Left lung (tissue), 10 donors: Measurements from ENCODE around the gene PKN1. TPM values are rescaled to one million over a fixed set of nuclear protein-coding genes. Genes with fewer than 3 reads are reported as not detected.
"Not testable (repeated sequence)": the region's sequence is repeated elsewhere in the genome, so short reads cannot be mapped to it uniquely, and the experiment has no call there.

Experiments used
- ATAC-seq: fragments of 200-7000 bp; cut with Tn5 transposase; one replicate; pipeline ENCODE4 v1.9.1; 2020; ENCODE audit warnings: moderate library complexity
- DNase-seq, 4 donors: peaks; one replicate each; pipeline ENCODE4 v3.0.0-alpha.2; 2013 to 2020
- H3K27ac ChIP-seq, 2 donors: fragments of 200-600 bp; sonication (generic) in 1 of 2; one replicate each; pipeline versions ENCODE4 v1.5.0 to v1.8.0; 2020 to 2021
- H3K27me3 ChIP-seq, 2 donors: fragments of 200-600 bp; sonication (generic) in 1 of 2; one replicate each; pipeline versions ENCODE4 v1.5.0 to v1.8.0; 2020 to 2021
- H3K36me3 ChIP-seq, 2 donors: fragments of 200-600 bp; sonication (generic) in 1 of 2; one replicate each; pipeline versions ENCODE4 v1.5.0 to v1.8.0; 2020 to 2021
- H3K4me1 ChIP-seq, 2 donors: fragments of 200-600 bp; one replicate each; pipeline ENCODE4 v1.8.0; 2021
- H3K4me3 ChIP-seq, 2 donors: fragments of 200-600 bp; sonication (generic) in 1 of 2; one replicate each; pipeline versions ENCODE4 v1.5.0 to v1.8.0; 2020 to 2021; ENCODE audit warnings: mild to moderate bottlenecking in 1 of 2
- H3K9me3 ChIP-seq, 2 donors: fragments of 200-600 bp; sonication (generic) in 1 of 2; one replicate each; pipeline versions ENCODE4 v1.5.0 to v1.8.0; 2020 to 2021
- CTCF ChIP-seq, 2 donors: fragments of 200-600 bp; sonication (generic) in 1 of 2; IDR thresholded peaks; one replicate each; pipeline versions ENCODE4 v1.5.0 to v1.8.0; 2021; ENCODE audit warnings: antibody characterized with exemption in 2 of 2
- intact Hi-C, 2 donors: fragments of 100-400 bp; cut with DNase I; formaldehyde crosslinking; loops; one replicate each; pipeline versions ENCODE4 v1.11.2 to v1.14.2; 2022
- polyA plus RNA-seq, 6 donors: library from polyadenylated mRNA; unstranded; fragments of 120-200 nt; gene quantifications; one replicate each; pipeline ENCODE4 v1.2.1, GENCODE V29; 2013; ENCODE audit not compliant: insufficient read length in 6 of 6
- total RNA-seq, 2 donors: library from RNA; stranded (reverse); fragmentation: NEBNext Ultra II Directional; extraction: Animal tissue kit (Norgen Biotek cat#: 25700); gene quantifications; one replicate each; pipeline ENCODE4 v1.2.1, GENCODE V29; 2021
- donor health status: DM: no; HTN: yes; CAD: no.
- donor health status: DM: no; HTN: no; CAD: no.

PKN1 gene
- total and polyA plus RNA-seq, 8 donors, result 91.9 to 190 (median 101) TPM

DNA sequence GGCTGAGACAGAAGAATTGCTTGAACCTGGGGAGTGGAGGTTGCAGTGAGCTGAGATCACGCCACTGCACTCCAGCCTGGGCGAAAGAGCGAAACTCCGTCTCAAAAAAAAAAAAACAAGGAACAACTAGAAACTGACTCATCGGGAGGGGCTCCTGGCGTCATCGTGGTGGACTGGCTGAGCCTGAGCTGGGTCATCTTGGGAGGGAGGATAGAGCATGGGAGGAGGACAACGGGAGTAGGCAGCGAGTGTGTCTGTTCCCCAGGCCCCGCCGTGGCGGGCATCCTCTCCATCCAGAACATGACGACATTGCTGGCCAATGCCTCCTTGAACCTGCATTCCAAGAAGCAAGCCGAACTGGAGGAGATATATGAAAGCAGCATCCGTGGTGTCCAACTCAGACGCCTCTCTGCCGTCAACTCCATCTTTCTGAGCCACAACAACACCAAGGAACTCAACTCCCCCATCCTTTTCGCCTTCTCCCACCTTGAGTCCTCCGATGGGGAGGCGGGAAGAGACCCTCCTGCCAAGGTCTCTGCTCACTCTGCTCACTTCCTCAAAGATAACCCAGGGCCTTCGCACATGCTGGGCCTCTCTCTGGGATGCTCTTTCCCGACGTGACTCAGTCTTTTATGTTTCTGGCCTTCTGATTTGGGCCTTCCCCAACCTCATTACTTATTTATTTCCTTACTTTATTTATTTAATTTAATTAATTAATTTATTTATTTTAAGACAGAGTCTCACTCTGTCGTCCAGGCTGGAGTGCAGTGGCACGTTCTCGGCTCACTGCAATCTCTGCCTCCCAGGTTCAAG lies 30.6 kb upstream of the PKN1 start:
- intact Hi-C loops, result no loop called here
- peaks cover 0 to 98% of the 10 kb centered on the region in 2 donors for H3K36me3 ChIP-seq
- ATAC-seq, result peak; percentile 14

GRCh38 chr19:14403145-14403930 lies 29.8 kb upstream of the PKN1 start:
- ATAC-seq, intact Hi-C loops: not testable (repeated sequence)

More for the DNA sequence above, 30.6 kb upstream of the PKN1 start:
- H3K27ac ChIP-seq, result peak overlapping the region in 1 of 2 donors; percentile 66
- H3K4me1 ChIP-seq, result peaks cover 5 to 31% of the 10 kb centered on the region in 2 donors
- no peak overlapping the region for H3K4me3 ChIP-seq
- H3K9me3 ChIP-seq, result no peaks in the 10 kb centered on the region
- DNase-seq, result peak in 1 of 4 donors; percentile 69
- H3K27me3 ChIP-seq, result no peaks in the 10 kb centered on the region
- TF ChIP-seq CTCF (IDR thresholded peaks at IDR 0.05), result no peak

GRCh38 chr19:14404312-14404711 lies 28.8 kb upstream of the PKN1 start:
- ATAC-seq, result no peak

More at GRCh38 chr19:14403145-14403930, 29.8 kb upstream of the PKN1 start:
- H3K9me3 ChIP-seq, H3K27me3 ChIP-seq, DNase-seq, H3K4me3 ChIP-seq, H3K27ac ChIP-seq: not testable (repeated sequence)
- Histone ChIP-seq H3K36me3 (peaks cover 0 to 100% of the 10 kb centered on the region in 2 donors), H3K4me1 (peaks cover 5 to 31% of the 10 kb centered on the region in 2 donors)

GRCh38 chr19:14405380-14405757 lies 27.7 kb upstream of the PKN1 start:
- Histone ChIP-seq H3K36me3 (peaks cover 0 to 100% of the 10 kb centered on the region in 2 donors), H3K4me1 (peaks cover 5 to 47% of the 10 kb centered on the region in 2 donors), H3K9me3 (no peaks in the 10 kb centered on the region), H3K27me3 (no peaks in the 10 kb centered on the region), H3K4me3 (peak overlapping the region in 1 of 2 donors; percentile 32), H3K27ac (peak overlapping the region; percentile 9 to 57)
- intact Hi-C loops, result no loop called here
- ATAC-seq (no peak), DNase-seq (no peak)
- no peak for TF ChIP-seq CTCF (IDR thresholded peaks at IDR 0.05)

More at GRCh38 chr19:14404312-14404711, 28.8 kb upstream of the PKN1 start:
- Histone ChIP-seq H3K9me3 (no peaks in the 10 kb centered on the region), H3K4me3 (no peak overlapping the region), H3K36me3 (peaks cover 0 to 100% of the 10 kb centered on the region in 2 donors), H3K27ac (no peak overlapping the region), H3K4me1 (peaks cover 5 to 39% of the 10 kb centered on the region in 2 donors), H3K27me3 (no peaks in the 10 kb centered on the region)
- TF ChIP-seq CTCF (IDR thresholded peaks at IDR 0.05), result no peak
- intact Hi-C loops, result no loop called here
- DNase-seq, result no peak

GRCh38 chr19:14405758-14406644 lies 27.1 kb upstream of the PKN1 start:
- DNase-seq (peak; percentile 76 to 96 (median 88)), ATAC-seq (peak; percentile 90)
- H3K27me3 ChIP-seq, result no peaks in the 10 kb centered on the region
- peaks cover 0 to 100% of the 10 kb centered on the region in 2 donors for H3K36me3 ChIP-seq
- H3K27ac ChIP-seq, result peak overlapping the region; percentile 9 to 57
- peaks cover 5 to 53% of the 10 kb centered on the region in 2 donors for H3K4me1 ChIP-seq
- peak; percentile 91 to 96 for TF ChIP-seq CTCF (IDR thresholded peaks at IDR 0.05)
- peak overlapping the region in 1 of 2 donors; percentile 32 for H3K4me3 ChIP-seq
- H3K9me3 ChIP-seq, result no peaks in the 10 kb centered on the region
- intact Hi-C loops, result no loop called here
